GM19193 (cell line): ENCODE measurements around the gene AGPS.

Source experiments
- POLR2A ChIP-seq: IDR thresholded peaks from 4 replicates; pipeline ENCODE4 v1.6.1; 2011; ENCODE audit not compliant: insufficient read depth, insufficient read length; ENCODE audit errors: extremely low read depth

The AGPS gene

GRCh38 chr2:177495945-177496344 lies 103.4 kb downstream of the AGPS start:
- no peak for TF ChIP-seq POLR2A

- no peak for TF ChIP-seq POLR2A
Measured at GRCh38 chr2:177496921-177497320, 104.3 kb downstream of the AGPS start.

GRCh38 chr2:177501186-177501585 lies 108.6 kb downstream of the AGPS start:
- no peak for TF ChIP-seq POLR2A

GRCh38 chr2:177506505-177506904 lies 113.9 kb downstream of the AGPS start:
- TF ChIP-seq POLR2A = no peak

GRCh38 chr2:177506998-177507397 lies 114.4 kb downstream of the AGPS start:
- no peak for TF ChIP-seq POLR2A

- TF ChIP-seq POLR2A = no peak
Measured at GRCh38 chr2:177516824-177517544, 124.4 kb downstream of the AGPS start.

GRCh38 chr2:177518754-177519153 lies 126.2 kb downstream of the AGPS start:
- TF ChIP-seq POLR2A = no peak

- no peak for TF ChIP-seq POLR2A
Measured at GRCh38 chr2:177519534-177520115, 127.1 kb downstream of the AGPS start.

GRCh38 chr2:177520324-177520723 lies 127.8 kb downstream of the AGPS start:
- no peak for TF ChIP-seq POLR2A

- TF ChIP-seq POLR2A = no peak
Measured at GRCh38 chr2:177523781-177524180, 131.2 kb downstream of the AGPS start.

- no peak for TF ChIP-seq POLR2A
Measured at GRCh38 chr2:177525351-177525924, 132.9 kb downstream of the AGPS start.

- TF ChIP-seq POLR2A = no peak
Measured at GRCh38 chr2:177528351-177528933, 135.9 kb downstream of the AGPS start.

GRCh38 chr2:177529166-177529565 lies 136.6 kb downstream of the AGPS start:
- no peak for TF ChIP-seq POLR2A

- no peak for TF ChIP-seq POLR2A
Measured at GRCh38 chr2:177530561-177530960, 138.0 kb downstream of the AGPS start.

GRCh38 chr2:177531706-177532105 lies 139.1 kb downstream of the AGPS start:
- no peak for TF ChIP-seq POLR2A

- TF ChIP-seq POLR2A = no peak
Measured at GRCh38 chr2:177532567-177532966, 140.0 kb downstream of the AGPS start.
